GM21360 (cell line): ENCODE results near the gene PRRT3.
"Not testable (repeated sequence)": the region's sequence is repeated elsewhere in the genome, so short reads cannot be mapped to it uniquely, and the experiment has no call there.

Experiments
- ATAC-seq: cut with Tn5 transposase; IDR thresholded peaks from one replicate; pipeline ENCODE4 v1.9.1; 2021; ENCODE audit warnings: mild to moderate bottlenecking, moderate library complexity; ENCODE audit not compliant: unreplicated experiment

Gene PRRT3

GRCh38 chr3:9947025-9947995, 4.9 kb downstream of the PRRT3 start:
- ATAC-seq = no peak

- ATAC-seq = peak; percentile 39
These were observed 5.8 kb downstream of the PRRT3 start for GRCh38 chr3:9946112-9947024.

- no peak for ATAC-seq
These were observed 6.8 kb downstream of the PRRT3 start for GRCh38 chr3:9945358-9945757.

GRCh38 chr3:9944271-9944670, 7.9 kb downstream of the PRRT3 start:
- ATAC-seq = no peak

- no peak for ATAC-seq
These were observed 9.1 kb downstream of the PRRT3 start for GRCh38 chr3:9942934-9943690.

GRCh38 chr3:9942164-9942563, 10.0 kb downstream of the PRRT3 start:
- no peak for ATAC-seq

- no peak for ATAC-seq
These were observed 11.5 kb downstream of the PRRT3 start for GRCh38 chr3:9940746-9941145.

- ATAC-seq = not testable (repeated sequence)
These were observed 12.3 kb downstream of the PRRT3 start for GRCh38 chr3:9939906-9940305.

GRCh38 chr3:9938966-9939365, 13.2 kb downstream of the PRRT3 start:
- ATAC-seq = no peak

GRCh38 chr3:9937486-9938238, 14.5 kb downstream of the PRRT3 start:
- no peak for ATAC-seq

GRCh38 chr3:9935966-9936510, 16.2 kb downstream of the PRRT3 start:
- no peak for ATAC-seq

GRCh38 chr3:9934993-9935392, 17.2 kb downstream of the PRRT3 start:
- no peak for ATAC-seq

GRCh38 chr3:9934235-9934621, 18.0 kb downstream of the PRRT3 start:
- no peak for ATAC-seq

- peak; percentile 84 for ATAC-seq
These were observed 18.5 kb downstream of the PRRT3 start, which contains the start of gene CRELD1 for GRCh38 chr3:9933561-9934234. TSS of gene CRELD1 (plus strand) at chr3:9933834. CDS start at chr3:9934439, 605 bp downstream.

GRCh38 chr3:9932843-9933560, 19.2 kb downstream of the PRRT3 start:
- peak; percentile 68 for ATAC-seq

GRCh38 chr3:9932535-9932842, 19.7 kb downstream of the PRRT3 start:
- ATAC-seq = no peak

- ATAC-seq = no peak
These were observed 21.3 kb downstream of the PRRT3 start for GRCh38 chr3:9930804-9931418.

- no peak for ATAC-seq
These were observed 24.1 kb downstream of the PRRT3 start for GRCh38 chr3:9928158-9928557.
